CD4-positive, CD25-positive, alpha-beta regulatory T cell (primary cell): ENCODE measurements around the gene MAML2. TPM values are rescaled to one million over a fixed set of nuclear protein-coding genes. Genes with fewer than 3 reads are reported as not detected.
A peak's percentile ranks its signal among the peaks of the same experiment; 100 is the strongest.

Experiments
- ATAC-seq, 2 donors: fragments of 150-1000 bp; cut with Tn5 transposase; one replicate each; pipeline ENCODE4 v1.10.0; 2021; ENCODE audit warnings: low read depth in 2 of 2, moderate number of reproducible peaks in 2 of 2, moderate library complexity in 1 of 2
- DNase-seq, 3 donors: peaks; one replicate each; pipeline versions ENCODE4 v3.0.0 to v3.0.0-alpha.2; 2012 to 2022; ENCODE audit warnings: mixed read lengths in 1 of 3
- H3K27ac ChIP-seq: one replicate; pipeline ENCODE4 v1.7.0; 2013; ENCODE audit warnings: mild to moderate bottlenecking, low read length; ENCODE audit not compliant: insufficient read depth, poor library complexity, severe bottlenecking
- H3K27me3 ChIP-seq: one replicate; pipeline ENCODE4 v1.7.0; 2013; ENCODE audit warnings: low read length; ENCODE audit not compliant: control insufficient read depth, insufficient read depth
- H3K36me3 ChIP-seq: one replicate; pipeline ENCODE4 v1.7.0; 2013; ENCODE audit warnings: mild to moderate bottlenecking, low read length, moderate library complexity; ENCODE audit not compliant: control insufficient read depth, insufficient read depth
- H3K4me1 ChIP-seq: 2 replicates; pipeline ENCODE4 v1.7.0; 2013; ENCODE audit warnings: mild to moderate bottlenecking, low read length; ENCODE audit not compliant: insufficient read depth, control insufficient read depth, poor library complexity, severe bottlenecking
- H3K4me3 ChIP-seq: one replicate; pipeline ENCODE4 v1.7.0; 2013; ENCODE audit warnings: low read depth, mild to moderate bottlenecking, low read length, moderate library complexity
- H3K9me3 ChIP-seq, 2 experiments: 1 replicate in 1 of 2; 2 replicates in 1 of 2; pipeline ENCODE4 v1.7.0; 2013; ENCODE audit warnings: low read length in 2 of 2, mild to moderate bottlenecking in 1 of 2, moderate library complexity in 1 of 2; ENCODE audit not compliant: control insufficient read depth in 2 of 2
- H3K27ac Mint-ChIP-seq, 3 donors: one replicate each; pipeline ENCODE4 v1.8.0; 2020 to 2022; ENCODE audit warnings: mild to moderate bottlenecking in 3 of 3, mixed read lengths in 3 of 3, moderate library complexity in 2 of 3
- H3K27me3 Mint-ChIP-seq: one replicate; pipeline ENCODE4 v1.8.0; 2022; ENCODE audit warnings: mild to moderate bottlenecking, mixed read lengths
- H3K36me3 Mint-ChIP-seq: one replicate; pipeline ENCODE4 v1.8.0; 2020; ENCODE audit warnings: mixed read lengths
- H3K4me1 Mint-ChIP-seq, 4 donors: one replicate each; pipeline ENCODE4 v1.8.0; 2020 to 2022; ENCODE audit warnings: mixed read lengths in 4 of 4, mild to moderate bottlenecking in 1 of 4
- H3K4me3 Mint-ChIP-seq, 4 donors: one replicate each; pipeline ENCODE4 v1.8.0; 2020 to 2022; ENCODE audit warnings: mild to moderate bottlenecking in 4 of 4, mixed read lengths in 4 of 4, moderate library complexity in 3 of 4
- H3K9me3 Mint-ChIP-seq, 7 donors: one replicate each; pipeline ENCODE4 v1.8.0; 2020 to 2022; ENCODE audit warnings: mixed read lengths in 7 of 7, mild to moderate bottlenecking in 3 of 7, moderate library complexity in 2 of 7
- polyA plus RNA-seq, 4 donors: library from polyadenylated mRNA; unstranded; fragments of 300-500 nt; fragmentation: Illumina TruSeq; gene quantifications; one replicate each; pipeline ENCODE4 v1.2.3, GENCODE V29; 2021
- total RNA-seq: library from RNA; stranded (reverse); gene quantifications from one replicate; pipeline ENCODE4 v1.2.3, GENCODE V29; 2022

Gene MAML2
- total and polyA plus RNA-seq, 5 donors from 2014 or later = 4.1 to 35.6 (median 9.3) TPM

- Mint-ChIP-seq H3K4me1 (peaks cover 20 to 47% (median 37%) of the 10 kb centered on the region in 4 donors), H3K27me3 (no peaks in the 10 kb centered on the region), H3K27ac (peak overlapping the region; percentile 76 to 96 (median 95)), H3K9me3 (peaks cover 0 to 2% (median 0%) of the 10 kb centered on the region in 7 donors), H3K4me3 (peak overlapping the region in 3 of 4 donors; percentile 4 to 41 (median 19)), H3K36me3 (peaks cover 18% of the 10 kb centered on the region)
- peak; percentile 70 to 83 for ATAC-seq
- Histone ChIP-seq H3K36me3 (no peaks in the 10 kb centered on the region), H3K9me3 (no peaks in the 10 kb centered on the region), H3K4me1 (peaks cover 9% of the 10 kb centered on the region), H3K27ac (peak overlapping the region; percentile 63), H3K4me3 (no peak overlapping the region), H3K27me3 (no peaks in the 10 kb centered on the region)
- peak in 1 of 3 donors; percentile 67 for DNase-seq
These were observed 237.6 kb downstream of the MAML2 start for GRCh38 chr11:96105197-96105895.

GRCh38 chr11:96104496-96104895 is 238.5 kb downstream of the MAML2 start:
- H3K27me3 ChIP-seq = no peaks in the 10 kb centered on the region
- no peaks in the 10 kb centered on the region for H3K36me3 ChIP-seq
- H3K27me3 Mint-ChIP-seq = no peaks in the 10 kb centered on the region
- peaks cover 17% of the 10 kb centered on the region for H3K36me3 Mint-ChIP-seq
- DNase-seq (no peak), ATAC-seq (no peak)
- H3K9me3 ChIP-seq = no peaks in the 10 kb centered on the region
- H3K4me1 ChIP-seq = peaks cover 9% of the 10 kb centered on the region
- peaks cover 22 to 51% (median 38%) of the 10 kb centered on the region in 4 donors for H3K4me1 Mint-ChIP-seq
- peak overlapping the region; percentile 30 to 95 (median 55) for H3K27ac Mint-ChIP-seq
- no peak overlapping the region for H3K4me3 ChIP-seq
- no peak overlapping the region for H3K4me3 Mint-ChIP-seq
- H3K9me3 Mint-ChIP-seq = peaks cover 0 to 2% (median 0%) of the 10 kb centered on the region in 7 donors
- no peak overlapping the region for H3K27ac ChIP-seq

GRCh38 chr11:96103721-96104120 is 239.3 kb downstream of the MAML2 start:
- Histone ChIP-seq H3K36me3 (no peaks in the 10 kb centered on the region), H3K4me1 (peaks cover 9% of the 10 kb centered on the region), H3K9me3 (no peaks in the 10 kb centered on the region), H3K27me3 (no peaks in the 10 kb centered on the region), H3K4me3 (no peak overlapping the region), H3K27ac (no peak overlapping the region)
- H3K4me3 Mint-ChIP-seq = peak overlapping the region in 3 of 4 donors; percentile 33 to 55 (median 36)
- H3K27me3 Mint-ChIP-seq = no peaks in the 10 kb centered on the region
- H3K4me1 Mint-ChIP-seq = peaks cover 29 to 56% (median 39%) of the 10 kb centered on the region in 4 donors
- ATAC-seq = no peak
- peak overlapping the region; percentile 16 to 84 (median 83) for H3K27ac Mint-ChIP-seq
- DNase-seq = no peak
- peaks cover 17% of the 10 kb centered on the region for H3K36me3 Mint-ChIP-seq
- peaks cover 0 to 2% (median 0%) of the 10 kb centered on the region in 7 donors for H3K9me3 Mint-ChIP-seq

GRCh38 chr11:96103102-96103501 is 239.9 kb downstream of the MAML2 start:
- Mint-ChIP-seq H3K27ac (peak overlapping the region in 2 of 3 donors; percentile 22 to 83), H3K9me3 (peaks cover 0 to 2% (median 0%) of the 10 kb centered on the region in 7 donors), H3K27me3 (no peaks in the 10 kb centered on the region), H3K36me3 (peaks cover 16% of the 10 kb centered on the region), H3K4me1 (peaks cover 29 to 59% (median 39%) of the 10 kb centered on the region in 4 donors), H3K4me3 (no peak overlapping the region)
- Histone ChIP-seq H3K27me3 (no peaks in the 10 kb centered on the region), H3K4me3 (no peak overlapping the region), H3K27ac (no peak overlapping the region), H3K4me1 (peaks cover 9% of the 10 kb centered on the region), H3K9me3 (no peaks in the 10 kb centered on the region), H3K36me3 (no peaks in the 10 kb centered on the region)
- DNase-seq (no peak), ATAC-seq (no peak)

DNA sequence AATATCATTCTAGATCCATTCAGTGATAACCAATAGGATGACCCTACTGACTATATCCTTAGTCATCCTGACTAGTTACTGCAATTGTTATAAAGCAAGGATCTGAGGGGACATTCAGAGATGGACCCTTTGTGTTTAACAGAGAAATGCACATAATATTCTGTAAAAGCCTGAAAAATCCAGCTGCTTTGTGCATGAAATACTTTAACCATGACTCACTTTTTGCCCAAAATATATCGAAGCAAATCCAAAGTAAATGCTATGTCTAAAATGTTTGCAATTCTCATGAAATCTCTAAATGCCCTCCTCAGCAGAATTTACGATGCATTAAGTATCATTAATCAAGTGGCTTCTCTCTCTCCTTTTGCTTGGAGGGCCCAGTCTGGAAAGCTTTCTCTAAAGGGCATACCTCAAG is 240.3 kb downstream of the MAML2 start:
- ATAC-seq (no peak), DNase-seq (no peak)
- Histone ChIP-seq H3K36me3 (no peaks in the 10 kb centered on the region), H3K27me3 (no peaks in the 10 kb centered on the region), H3K4me1 (peaks cover 9% of the 10 kb centered on the region), H3K4me3 (no peak overlapping the region), H3K9me3 (no peaks in the 10 kb centered on the region), H3K27ac (no peak overlapping the region)
- Mint-ChIP-seq H3K4me1 (peaks cover 29 to 59% (median 40%) of the 10 kb centered on the region in 4 donors), H3K27ac (peak overlapping the region in 2 of 3 donors; percentile 22 to 83), H3K4me3 (no peak overlapping the region), H3K9me3 (peaks cover 0 to 2% (median 0%) of the 10 kb centered on the region in 7 donors), H3K36me3 (peaks cover 12% of the 10 kb centered on the region), H3K27me3 (no peaks in the 10 kb centered on the region)

DNA sequence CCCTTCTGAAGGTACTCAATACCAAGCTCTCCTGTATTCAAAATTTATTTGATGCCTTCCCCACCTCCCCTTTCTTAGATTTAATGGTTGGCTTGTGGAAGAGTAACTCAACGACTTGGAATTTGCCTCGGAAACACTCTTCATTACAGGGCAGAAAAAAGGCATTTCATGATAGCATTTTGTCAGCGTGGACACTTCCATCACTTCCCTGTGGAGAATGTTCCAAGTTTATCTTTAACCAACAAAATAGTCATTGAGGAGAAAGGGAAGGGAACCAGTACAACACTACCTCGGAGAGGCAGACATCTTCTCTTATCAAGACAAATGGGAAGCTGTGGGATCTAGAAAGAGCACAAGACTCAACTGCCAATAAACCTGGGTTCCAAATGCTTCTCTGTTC is 241.8 kb downstream of the MAML2 start:
- H3K27ac ChIP-seq = no peak overlapping the region
- H3K4me3 Mint-ChIP-seq = no peak overlapping the region
- H3K36me3 Mint-ChIP-seq = peaks cover 21% of the 10 kb centered on the region
- H3K27ac Mint-ChIP-seq = peak overlapping the region in 2 of 3 donors; percentile 51 to 93
- H3K4me3 ChIP-seq = no peak overlapping the region
- ATAC-seq (no peak), DNase-seq (no peak)
- peaks cover 0 to 2% (median 0%) of the 10 kb centered on the region in 7 donors for H3K9me3 Mint-ChIP-seq
- no peaks in the 10 kb centered on the region for H3K27me3 Mint-ChIP-seq
- H3K4me1 Mint-ChIP-seq = peaks cover 25 to 57% (median 36%) of the 10 kb centered on the region in 4 donors
- no peaks in the 10 kb centered on the region for H3K36me3 ChIP-seq
- H3K27me3 ChIP-seq = no peaks in the 10 kb centered on the region
- H3K9me3 ChIP-seq = no peaks in the 10 kb centered on the region
- peaks cover 5% of the 10 kb centered on the region for H3K4me1 ChIP-seq

DNA sequence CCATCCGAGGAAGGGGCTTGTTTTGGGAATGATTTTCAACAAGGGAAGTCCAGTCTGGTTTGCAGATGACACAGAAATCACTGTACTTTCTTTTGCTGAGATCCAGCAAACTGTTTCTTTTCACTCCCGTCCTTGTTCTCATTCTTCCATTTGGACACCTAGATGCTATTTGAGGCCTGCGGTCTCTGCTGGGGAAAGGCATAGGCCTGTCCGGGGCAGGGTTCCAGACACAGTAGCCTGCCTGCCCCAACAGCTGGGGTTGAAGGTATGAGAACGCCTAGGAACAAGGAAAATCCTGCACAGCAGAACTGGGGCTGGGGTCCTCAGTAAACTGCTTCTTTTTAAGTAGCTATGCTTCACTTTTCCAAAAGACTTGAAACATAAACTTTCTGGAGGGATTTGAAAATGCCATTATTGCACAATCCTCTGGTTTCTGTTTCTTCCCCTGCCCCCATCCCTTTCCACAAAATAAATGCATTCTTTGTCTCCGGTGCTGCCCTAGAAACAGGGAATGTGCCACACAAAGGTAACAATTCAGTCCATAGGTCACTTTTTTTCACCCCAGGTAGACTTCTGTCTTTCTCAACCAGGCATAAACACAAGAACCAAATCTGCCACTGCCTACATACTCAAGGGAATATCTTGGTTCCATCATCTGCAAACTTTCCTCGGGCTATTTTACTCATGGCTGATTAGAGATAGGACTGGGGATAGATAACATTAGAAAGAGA is 244.3 kb downstream of the MAML2 start:
- H3K36me3 Mint-ChIP-seq = peaks cover 21% of the 10 kb centered on the region
- H3K4me3 Mint-ChIP-seq = no peak overlapping the region
- H3K4me1 ChIP-seq = no peaks in the 10 kb centered on the region
- H3K9me3 Mint-ChIP-seq = peaks cover 0 to 2% (median 0%) of the 10 kb centered on the region in 7 donors
- H3K27me3 Mint-ChIP-seq = no peaks in the 10 kb centered on the region
- H3K36me3 ChIP-seq = no peaks in the 10 kb centered on the region
- ATAC-seq (no peak), DNase-seq (no peak)
- peak overlapping the region in 2 of 3 donors; percentile 1 to 27 for H3K27ac Mint-ChIP-seq
- no peaks in the 10 kb centered on the region for H3K27me3 ChIP-seq
- H3K4me1 Mint-ChIP-seq = peaks cover 21 to 64% (median 33%) of the 10 kb centered on the region in 4 donors
- no peak overlapping the region for H3K4me3 ChIP-seq
- H3K9me3 ChIP-seq = no peaks in the 10 kb centered on the region
- H3K27ac ChIP-seq = no peak overlapping the region
